NCI-H128 (cell line): Measurements from ENCODE around the gene CGB7.

Source experiments
- DNase-seq: peaks from one replicate; lab custom pipeline; 2025; ENCODE audit not compliant: unreplicated experiment; lab: John Stamatoyannopoulos, UW

Gene CGB7

DNA sequence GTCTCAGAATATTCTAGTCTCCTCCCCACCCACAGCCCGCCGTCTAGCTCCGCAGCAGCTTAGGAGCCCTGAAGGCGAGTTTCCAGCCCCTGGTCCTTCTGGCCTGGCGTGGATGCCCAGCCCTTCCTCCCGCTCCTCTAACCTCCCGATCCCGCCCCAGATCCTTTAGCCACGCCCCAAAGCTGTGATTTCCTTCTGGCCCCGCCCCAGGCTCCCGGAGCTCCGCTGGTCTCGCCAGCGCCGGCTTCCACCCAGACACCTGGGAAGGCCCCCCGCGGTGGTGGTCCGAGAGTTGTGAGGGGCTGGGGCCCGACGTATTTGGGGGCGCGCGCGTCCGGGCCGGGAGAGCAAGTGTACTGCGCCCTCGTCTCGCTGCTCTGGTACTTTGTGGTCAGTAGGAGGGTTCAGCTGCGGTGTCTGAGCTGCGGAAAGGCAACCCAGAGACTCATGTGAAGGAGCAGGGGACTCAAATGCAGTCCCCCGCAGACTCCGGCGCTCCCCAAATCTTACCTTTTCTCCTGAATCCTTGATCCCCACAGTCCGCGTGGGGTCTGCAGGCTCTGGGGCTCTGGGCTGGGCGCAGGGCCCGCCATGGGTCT is at the start of gene CGB7:
Gene CGB7 (minus strand): TSS at position 114 of the 599 bp plus-strand sequence. CDS start 2,374 bp downstream, outside the sequence.
- peak; percentile 45 for DNase-seq

DNA sequence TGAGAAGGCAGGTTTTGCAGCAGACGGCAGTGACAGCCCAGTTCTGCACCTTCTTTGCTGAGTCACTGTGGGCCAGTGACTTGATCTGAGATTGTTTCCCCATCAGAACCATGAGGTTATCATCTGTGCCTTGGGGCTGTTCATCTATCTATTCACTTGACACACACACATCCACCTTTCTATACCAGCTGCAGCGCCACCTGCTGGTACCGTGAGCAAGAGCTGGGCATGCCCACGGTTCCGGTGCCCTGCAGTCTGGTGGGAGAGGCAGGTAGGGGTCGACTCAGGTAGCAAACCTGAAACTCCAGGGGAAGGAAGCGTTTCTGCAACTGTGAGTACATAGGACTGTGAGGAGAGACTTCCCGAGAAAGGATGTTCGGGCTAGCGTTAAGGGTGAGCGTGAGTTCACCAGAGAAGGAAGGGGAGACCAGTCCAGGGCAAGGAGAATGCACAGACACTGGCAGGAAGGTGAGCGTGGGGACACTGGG is 49.1 kb upstream of the CGB7 start:
- DNase-seq: no peak

DNA sequence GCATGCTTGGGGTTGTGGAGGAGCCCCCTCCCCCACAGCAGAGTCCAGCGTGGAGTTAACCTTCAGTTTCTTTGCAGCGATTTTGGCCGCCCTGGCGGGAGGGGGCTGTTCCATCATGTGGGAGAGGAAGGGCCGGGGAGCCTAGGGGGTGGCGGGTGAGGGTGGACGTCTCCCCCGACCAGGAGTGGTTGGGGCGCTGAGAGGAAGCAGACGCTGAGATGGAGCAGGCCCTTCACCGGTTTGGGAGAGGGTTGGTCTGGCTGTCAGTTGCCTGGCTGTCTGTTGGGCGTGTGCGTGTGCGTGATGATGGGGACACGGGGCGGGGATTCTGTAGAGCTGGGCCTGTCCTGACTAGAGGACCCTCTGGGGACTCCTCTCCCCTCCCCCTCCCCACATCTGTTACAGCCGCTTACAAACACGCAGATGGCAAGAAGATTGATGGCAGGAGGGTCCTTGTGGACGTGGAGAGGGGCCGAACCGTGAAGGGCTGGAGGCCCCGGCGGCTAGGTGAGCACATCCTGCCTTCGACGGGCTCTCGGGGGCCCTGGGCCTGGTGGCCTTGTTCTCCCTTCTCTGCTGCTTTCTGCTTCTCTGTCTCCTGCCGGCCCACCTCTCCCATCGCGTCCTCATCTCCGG is 46.8 kb upstream of the CGB7 start:
- no peak for DNase-seq

DNA sequence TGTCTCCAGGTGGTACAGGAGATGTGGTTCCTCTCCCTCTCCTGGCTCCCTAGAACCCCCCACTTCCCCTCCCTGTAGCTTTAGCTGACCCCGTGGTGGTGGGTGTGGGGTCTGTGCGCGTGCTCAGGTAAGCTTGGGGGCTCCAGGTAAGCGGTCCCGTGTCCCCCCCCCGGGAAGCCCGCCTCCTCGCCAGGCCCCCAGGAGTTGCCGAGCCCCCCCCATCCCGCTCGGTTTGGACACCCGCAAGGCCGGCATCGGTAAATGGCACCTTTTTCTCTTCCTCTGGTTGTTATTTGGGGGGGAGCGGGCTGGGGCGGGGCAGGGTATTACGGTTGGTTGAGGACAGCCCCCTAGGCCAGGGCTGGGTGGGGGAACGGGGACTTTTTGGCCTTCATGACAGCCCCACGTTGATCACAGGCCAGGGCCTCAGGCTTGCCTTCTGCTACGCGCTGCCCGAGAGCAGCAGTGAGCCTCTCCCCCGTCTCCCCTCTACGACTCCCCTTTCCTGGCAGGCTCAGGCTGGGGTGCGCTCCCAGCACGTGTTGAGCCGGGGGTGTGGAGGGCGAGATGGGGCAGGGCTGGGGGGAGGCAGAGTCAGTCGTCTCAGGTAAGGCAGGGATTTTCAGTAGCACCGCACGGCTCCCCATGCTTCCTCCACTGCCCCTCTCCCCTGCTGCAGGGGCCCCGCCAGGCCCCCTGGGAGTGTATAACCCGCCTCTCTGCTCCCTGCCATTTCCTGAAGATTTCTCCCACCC is 46.0 kb upstream of the CGB7 start:
- DNase-seq: no peak

DNA sequence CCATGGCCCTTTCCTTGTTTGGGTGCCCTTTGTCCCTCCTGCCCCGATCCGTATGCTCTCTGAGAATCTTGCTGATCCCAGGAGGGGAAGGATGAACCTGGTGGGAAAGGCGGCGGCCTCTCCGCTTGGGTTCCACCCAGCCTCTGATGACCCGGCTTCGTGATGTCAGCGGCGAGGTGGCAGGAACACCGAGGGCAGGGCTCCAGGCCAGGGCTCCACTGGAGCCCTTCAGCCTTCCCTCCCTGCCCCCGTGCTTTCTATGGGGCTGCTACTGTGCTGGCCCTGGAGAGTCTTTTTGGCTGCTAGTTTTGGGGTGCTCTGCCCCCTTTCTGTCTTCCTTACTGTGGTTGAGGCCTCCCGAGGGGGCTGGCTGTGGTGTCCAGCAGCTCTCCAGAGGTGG is 44.8 kb upstream of the CGB7 start:
- DNase-seq: no peak

DNA sequence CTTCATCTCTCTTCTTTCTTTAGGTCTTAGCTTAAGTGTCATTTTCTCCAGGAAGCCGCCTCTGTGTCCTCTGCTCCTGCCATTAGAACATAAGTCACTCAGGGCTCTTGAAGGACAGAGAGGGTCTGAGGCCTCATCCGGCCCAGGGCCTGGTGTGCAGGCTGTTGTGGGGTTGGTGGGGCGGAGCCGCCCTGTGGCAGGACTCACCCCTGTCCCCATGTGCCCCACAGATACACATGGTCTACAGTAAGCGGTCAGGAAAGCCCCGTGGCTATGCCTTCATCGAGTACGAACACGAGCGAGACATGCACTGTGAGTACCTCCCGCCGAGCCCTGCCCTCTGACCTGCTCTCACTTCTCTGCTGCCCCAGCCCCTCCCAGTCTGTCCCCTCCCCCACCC is 43.6 kb upstream of the CGB7 start:
- no peak for DNase-seq

DNA sequence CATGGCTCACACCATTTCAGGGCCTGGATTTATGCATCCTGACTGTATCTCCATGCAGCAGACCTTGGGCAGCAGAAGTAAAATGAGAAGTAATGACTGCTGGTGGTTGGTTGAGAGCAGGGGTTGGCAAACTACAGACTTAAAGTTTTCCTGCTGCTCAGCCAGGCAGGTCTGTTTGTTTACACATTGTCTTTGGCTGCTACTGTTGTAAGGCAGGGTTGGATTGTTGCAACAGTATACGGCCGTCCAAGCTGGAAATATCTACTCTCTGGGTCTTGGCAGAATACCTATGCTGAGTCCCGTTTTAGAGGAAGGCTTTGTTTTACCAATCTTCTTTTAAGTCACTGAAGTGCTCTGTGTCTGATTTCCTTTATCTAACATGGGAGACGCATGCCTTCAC is 41.2 kb upstream of the CGB7 start:
- DNase-seq: no peak

DNA sequence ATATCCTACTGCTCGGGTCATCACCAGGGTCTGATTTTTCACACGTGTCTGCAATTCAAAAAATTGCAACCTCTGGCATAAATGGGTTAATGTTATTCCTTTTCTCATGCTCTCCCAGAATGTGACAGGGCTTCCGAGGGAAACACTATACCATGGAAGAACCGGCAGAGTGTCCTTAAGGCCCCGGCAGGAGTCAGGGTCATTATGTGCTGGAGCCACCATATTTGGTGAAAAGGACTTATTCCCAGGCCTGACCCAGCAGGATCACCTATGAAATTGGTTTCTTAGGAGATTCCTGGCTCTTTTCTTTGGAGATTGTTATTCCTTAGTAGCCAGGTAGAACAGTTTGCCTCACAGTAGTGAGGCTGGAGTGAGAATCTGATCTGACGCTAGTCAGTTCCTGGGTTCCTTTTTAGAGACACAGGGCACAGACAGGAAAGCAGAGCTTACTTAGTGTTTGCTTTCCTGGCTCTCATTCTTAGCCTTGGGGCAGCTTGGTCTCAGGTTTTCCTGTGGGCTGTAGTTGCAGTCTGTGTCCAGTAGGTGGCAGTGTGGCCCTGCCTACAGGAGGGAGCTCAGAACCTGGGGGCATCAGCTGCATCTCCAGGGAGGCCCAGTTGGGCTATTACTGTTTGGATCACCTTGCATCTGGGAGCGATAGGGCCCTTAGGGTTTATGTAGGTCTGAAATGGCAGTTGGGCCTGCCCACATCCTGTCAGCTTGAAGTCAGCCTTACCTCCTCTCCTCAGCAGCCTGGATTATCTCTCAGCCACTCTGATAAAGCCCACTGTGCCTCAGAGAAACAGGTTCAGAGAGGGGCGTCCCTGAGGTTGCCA is 40.1 kb upstream of the CGB7 start:
- peak; percentile 41 for DNase-seq

DNA sequence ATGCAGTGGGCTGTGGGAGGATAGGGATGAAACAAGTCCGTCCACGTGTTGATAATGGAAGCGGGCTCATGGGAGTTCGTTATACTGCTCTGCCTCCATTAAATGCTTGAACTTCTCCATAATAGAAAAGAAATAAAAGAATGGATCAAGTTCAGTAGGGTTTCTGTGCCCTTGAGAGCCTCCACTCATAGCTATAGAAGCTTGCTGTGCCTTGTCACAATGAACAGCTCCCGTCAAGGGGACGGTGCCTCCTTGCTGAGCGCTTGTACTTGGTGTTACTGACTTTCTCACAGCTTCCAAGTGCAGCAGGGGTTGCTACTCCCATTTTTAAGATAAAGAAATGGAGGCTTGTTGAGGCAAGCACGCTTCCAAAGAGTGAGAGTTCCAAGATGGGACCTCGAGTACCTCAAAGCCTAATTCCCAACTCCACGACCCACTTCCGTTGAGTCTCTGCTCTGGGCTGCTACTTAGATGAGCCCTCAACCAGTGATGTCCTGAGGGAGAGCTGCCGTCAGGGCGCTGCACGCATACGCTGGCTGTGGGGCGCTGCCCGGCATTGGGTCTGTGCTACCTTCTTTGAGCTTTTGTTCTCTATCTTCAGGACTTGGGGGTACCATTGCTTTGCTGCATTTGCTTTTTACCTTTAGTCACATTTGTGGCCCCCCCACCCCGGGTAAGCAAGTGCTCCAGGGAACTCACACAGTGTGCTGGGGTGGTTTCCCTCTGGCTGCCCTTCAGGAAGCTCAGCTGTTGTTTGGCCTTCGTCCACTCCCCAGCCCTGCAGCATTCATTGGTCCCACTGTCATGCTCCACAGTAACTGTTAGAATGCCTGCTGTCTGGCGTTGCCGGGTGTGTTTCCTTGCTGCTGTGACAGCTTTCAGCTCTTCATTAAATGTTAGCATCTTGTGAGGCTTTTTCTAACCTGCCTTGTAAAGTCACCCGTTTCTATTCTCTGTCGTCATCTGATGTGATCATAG is 37.2 kb upstream of the CGB7 start:
- DNase-seq: no peak

DNA sequence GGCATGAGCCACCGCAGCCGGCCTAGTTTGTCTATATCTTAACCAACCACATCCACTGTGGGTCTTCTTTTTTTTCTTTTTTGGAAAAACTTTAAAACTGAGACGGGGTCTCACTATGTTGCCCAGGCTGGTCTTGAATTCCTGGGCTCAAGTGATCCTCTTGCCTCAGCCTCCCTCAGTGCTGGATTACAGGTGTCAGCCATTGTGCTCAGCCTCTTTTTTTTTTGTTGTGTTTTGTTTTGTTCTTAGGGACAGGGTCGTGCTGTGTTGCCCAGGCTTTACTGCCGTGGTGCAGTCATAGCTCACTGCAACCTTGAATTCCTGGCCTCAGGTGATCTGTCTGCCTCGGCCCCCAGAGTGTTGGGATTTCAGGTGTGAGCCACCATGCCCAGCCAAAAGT is 35.1 kb upstream of the CGB7 start:
- DNase-seq: no peak

DNA sequence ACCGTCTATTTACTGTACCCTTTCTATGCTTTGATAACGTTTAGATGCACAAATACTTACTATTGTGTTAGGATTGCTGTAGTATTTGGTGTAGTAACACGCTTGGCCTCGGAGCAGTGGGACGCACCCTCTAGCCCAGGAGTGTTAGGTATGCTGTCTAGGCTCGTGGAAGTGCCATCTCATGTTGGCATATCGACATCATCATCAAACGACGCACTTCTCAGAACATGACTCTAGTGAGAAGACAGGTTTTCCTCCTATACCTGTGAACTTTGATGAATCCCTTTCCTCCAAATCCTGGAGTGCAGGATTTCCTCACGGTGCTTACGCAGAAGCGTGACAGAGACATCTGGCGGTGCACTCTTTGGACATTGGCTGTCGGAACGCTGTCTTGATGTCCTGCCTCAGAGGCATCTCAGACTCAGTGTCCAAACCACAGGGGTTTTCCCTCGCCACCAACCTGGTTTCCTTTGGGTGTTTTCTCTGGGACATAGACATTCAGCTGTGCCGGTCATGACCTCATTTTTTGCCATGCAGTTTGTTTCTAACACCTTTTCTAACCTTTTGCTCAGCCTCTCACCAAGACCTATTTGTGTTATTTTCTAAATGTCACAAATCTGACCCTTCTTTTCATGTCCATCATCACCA is 34.0 kb upstream of the CGB7 start:
- DNase-seq: no peak

DNA sequence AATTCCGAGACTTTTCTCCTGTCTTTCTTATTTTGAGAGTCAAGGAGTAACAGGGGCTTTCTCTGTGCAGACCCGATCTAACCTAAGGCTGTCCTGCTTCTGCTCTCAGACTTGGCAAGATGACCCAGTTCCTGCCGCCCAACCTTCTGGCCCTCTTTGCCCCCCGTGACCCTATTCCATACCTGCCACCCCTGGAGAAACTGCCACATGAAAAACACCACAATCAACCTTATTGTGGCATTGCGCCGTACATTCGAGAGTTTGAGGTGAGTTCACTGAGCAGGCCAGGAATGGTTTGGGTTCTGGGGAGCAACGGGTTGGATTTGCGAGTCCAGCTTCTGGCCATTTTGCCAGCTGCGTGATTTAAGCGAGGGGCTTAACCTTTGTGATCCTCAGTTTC is 28.7 kb upstream of the CGB7 start:
- no peak for DNase-seq

DNA sequence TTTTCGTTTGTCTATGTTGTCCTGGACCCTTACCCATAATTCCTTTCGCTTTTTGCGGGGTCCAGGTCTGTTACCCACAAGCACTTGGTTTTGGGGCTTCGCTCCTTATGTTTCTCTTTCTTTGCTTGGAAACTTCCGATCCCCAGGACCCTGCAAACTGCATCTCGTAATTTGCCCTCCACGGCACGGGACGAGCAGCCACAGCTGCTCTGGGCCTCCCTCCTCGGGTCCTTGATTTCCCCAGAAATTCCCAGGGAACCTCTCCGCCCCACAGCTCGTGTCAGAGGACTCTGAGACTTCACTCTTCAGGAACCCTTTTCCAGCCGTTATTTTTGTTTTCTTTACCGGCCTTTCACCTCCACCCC is 28.3 kb upstream of the CGB7 start:
- DNase-seq: no peak

DNA sequence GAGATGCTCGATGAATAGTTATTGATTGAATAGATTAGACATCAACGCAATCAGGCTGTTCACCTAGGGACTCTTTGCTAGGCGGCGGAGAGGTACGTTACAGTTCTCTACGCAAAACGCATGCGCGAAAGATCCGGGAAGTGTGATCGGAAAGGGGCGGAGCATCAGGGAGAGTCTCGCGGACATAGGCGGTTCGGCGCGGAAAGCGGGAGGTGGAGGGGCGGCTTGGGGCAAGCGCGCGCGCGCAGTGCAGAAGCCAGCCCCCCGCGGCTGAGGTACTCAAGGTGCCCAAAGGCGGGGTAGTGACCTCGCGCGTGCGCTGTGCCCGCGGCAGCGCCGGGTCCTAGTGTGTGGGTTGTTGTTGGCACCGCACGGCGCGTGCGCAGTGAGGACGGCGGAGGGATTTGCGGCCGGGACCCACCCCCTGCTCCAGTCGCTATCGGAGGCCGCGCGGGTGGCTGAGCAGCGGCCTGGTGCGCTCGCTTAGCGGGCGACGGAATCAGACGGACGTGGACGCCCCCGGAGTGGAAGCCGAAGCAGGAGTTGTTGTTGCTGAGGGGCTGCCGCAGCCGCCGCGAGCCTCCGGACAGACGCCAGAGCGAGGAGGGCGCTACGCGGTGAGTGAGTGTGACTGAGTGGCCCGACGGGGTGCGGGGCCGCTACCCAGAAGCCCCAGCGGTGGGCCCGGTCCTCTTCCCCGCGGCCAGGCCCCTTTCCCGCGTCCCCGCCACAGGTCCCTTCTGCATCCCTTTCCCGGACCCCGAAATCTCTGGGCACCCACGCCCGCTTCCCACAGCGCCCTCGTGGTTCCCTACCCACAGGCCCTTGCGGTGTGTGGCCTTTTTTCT is 27.7 kb upstream of the CGB7 start, which contains the start of gene SNRNP70:
Gene SNRNP70 (plus strand): TSS at position 432 of the 848 bp plus-strand sequence. CDS start 964 bp downstream, outside the sequence.
- DNase-seq: peak; percentile 99

DNA sequence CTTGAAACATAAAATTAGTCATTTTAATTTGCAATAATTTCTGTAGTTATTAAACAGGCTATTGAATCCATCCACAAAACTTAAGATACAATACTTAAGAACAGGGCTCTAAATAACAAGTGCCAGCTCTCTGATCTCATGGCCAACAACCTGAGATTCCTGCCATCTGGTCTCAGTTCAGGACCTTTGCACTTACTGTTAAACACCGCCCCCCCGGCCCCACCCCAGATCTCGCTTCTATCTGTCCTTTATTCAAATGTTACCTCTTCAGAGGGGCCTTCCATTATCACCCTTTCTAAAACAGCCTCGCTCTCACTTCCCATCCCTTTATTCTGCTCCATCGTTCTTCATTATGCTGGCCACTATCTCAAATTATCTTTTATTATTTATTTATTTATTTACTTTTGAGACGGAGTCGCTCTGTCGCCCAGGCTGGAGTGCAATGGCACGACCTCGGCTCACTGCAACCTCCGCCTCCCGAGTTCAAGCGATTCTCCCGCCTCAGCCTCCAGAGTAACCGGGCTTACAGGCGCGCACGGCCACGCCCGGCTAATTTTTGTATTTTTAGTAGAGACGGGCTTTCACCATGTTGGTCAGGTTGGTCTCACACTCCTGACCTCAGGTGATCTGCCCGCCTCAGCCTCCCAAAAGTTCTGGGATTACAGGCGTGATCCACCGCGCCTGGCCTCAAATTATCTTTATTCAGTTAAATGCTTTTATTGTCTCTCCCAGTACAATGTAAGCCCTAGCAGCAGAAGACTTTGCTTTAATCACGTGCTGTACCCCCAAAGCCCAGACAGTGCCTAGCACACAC is 26.9 kb upstream of the CGB7 start:
- DNase-seq: no peak

DNA sequence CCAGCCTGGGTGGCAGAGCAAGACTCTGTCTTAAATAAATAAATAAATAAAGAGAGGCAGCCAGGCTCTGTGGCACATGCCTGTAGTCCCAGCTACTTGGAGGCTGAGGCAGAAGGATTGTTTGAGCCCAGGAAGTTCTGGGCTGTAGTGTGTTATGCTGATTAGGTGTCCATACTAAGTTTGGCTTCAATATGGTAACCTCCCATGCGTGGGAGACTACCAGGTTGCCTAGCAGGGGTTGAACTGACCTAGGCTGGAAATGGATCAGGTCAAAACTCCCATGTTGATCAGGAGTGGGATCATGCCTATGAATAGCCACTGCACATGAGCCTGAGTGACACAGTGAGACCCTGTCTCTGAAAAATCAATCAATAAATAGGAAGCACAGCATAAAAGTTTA is 23.7 kb upstream of the CGB7 start:
- DNase-seq: no peak

DNA sequence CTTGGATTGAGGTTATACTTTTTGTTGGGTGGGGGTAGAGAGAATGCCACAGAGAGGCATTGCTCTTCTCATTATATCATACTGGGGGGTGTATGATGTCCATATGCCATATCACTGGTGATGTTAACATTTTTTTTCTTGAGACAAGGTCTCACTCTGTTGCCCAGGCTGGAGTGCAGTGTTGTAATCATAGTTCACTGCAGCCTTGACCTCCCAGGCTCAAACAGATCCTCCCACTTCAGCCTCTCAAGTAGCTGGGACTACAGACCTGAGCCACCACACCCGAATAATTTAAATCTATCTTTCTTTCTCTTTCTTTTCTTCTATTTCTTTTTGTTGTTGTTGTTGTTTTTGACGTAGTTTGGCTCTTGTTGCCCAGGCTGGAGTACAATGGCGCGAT is 22.8 kb upstream of the CGB7 start:
- DNase-seq: no peak

DNA sequence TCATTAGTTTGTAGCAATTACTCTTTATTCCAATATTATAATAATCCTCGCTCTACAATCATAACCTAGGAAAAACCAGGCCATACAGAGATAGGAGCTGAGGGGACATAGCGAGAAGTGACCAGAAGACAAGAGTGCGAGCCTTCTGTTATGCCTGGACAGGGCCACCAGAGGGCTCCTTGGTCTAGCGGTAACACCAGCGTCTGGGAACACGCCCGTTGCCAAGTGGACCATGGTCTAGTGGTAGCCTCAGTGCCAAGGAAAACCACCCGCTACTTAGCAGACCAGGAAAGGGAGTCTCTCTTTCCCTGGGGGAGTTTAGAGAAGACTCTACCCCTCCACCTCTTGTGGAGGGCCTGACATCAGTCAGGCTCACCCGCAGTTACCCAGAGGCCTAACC is 17.3 kb upstream of the CGB7 start:
- peak; percentile 6 for DNase-seq
